Lower leg skin (tissue), 4 donors: Measurements from ENCODE around the gene CACNA1I. TPM values are rescaled to one million over a fixed set of nuclear protein-coding genes. Genes with fewer than 3 reads are reported as not detected.

ENCODE experiments used
- DNase-seq, 2 donors: peaks; one replicate each; pipeline ENCODE4 v3.0.0-alpha.2; 2019; ENCODE audit warnings: low spot score in 2 of 2
- H3K4me3 ChIP-seq: fragments of 200-600 bp; sonication (generic); 2 replicates; pipeline ENCODE4 v1.5.1; 2017; ENCODE audit warnings: mild to moderate bottlenecking, low read depth; ENCODE audit not compliant: poor library complexity, severe bottlenecking
- POLR2A ChIP-seq, 2 donors: fragments of 450-650 bp; IDR thresholded peaks; one replicate each; pipeline ENCODE4 v1.6.1; 2016 to 2017; ENCODE audit warnings: antibody characterized with exemption in 2 of 2, mild to moderate bottlenecking in 1 of 2, moderate library complexity in 1 of 2
- WGBS, 2 donors: methylation state at CpG; one replicate each; pipeline ENCODE4 v1.1.5; 2018; 5-methylcytosine and 5-hydroxymethylcytosine counted together
- intact Hi-C: fragments of 100-400 bp; cut with DNase I; formaldehyde crosslinking; loops from one replicate; pipeline ENCODE4 v1.15.0; 2023; ENCODE audit warnings: low total_unique reads
- total RNA-seq, 4 donors: library from RNA; depleted of rRNA; stranded (reverse); fragments of >200 nt; gene quantifications; one replicate each; pipeline ENCODE4 v1.1.0, GENCODE V29; 2016
- TF ChIP-seq, protein P1 (sequence below), 3 donors: fragments of 450-650 bp; IDR thresholded peaks; one replicate each; pipeline ENCODE4 v1.5.1; 2016; ENCODE audit warnings: antibody characterized with exemption in 3 of 3, mild to moderate bottlenecking in 3 of 3, moderate library complexity in 2 of 3

Gene CACNA1I
- total RNA-seq, 4 donors from 2014 or later, result 0.13 to 0.27 (median 0.21) TPM

DNA sequence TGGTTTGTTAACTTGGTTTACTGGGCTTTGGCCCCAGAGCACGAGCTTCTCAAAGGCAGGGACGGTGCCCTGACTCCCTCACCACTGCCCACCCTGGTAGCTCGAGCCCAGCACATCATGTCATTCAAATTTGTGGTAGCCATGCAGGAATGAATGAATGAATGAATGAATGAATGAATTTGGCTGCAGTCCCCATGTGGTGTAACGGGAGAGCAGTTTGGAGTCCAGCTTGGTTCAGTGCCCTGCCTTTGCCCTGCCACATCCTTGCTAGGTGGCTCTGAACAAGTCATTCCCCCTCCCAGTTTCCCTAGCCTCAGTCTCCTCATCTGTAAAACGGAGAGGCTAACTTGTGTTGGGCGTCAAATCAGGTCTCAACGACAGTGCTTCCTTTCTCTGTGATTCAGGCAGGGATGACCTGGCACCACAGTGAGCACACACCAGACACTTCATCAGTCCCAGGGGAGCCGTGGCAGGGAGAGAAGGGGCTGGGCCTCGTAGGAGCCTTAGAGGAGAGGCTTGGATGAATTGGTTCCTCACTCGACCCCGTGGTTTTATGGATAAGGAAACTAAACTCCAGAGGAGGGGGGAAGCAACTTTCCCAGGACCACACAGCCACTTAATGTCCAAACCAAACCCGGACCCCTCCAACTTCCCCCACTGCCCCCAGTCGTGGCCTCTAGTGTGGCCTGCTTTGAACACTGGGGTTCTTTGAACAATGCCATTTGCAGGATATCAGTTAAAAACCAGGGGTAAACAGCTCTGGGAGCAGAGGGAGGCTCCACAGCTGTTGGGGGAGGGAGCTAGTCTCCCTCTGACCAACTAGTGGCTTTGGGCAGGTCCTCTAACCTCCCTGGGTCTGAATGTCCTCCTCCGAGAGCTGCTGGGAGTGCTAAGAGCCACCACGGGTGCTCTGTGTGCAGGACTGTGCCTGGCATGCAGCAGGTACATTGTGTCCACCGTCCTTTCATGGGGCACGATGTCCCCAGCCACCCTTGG lies 86.2 kb downstream of the CACNA1I start:
- H3K4me3 ChIP-seq, result no peak overlapping the region
- DNase-seq, result no peak
- no peak for TF ChIP-seq POLR2A (IDR thresholded peaks at IDR 0.05)
- TF ChIP-seq, protein P1, sequence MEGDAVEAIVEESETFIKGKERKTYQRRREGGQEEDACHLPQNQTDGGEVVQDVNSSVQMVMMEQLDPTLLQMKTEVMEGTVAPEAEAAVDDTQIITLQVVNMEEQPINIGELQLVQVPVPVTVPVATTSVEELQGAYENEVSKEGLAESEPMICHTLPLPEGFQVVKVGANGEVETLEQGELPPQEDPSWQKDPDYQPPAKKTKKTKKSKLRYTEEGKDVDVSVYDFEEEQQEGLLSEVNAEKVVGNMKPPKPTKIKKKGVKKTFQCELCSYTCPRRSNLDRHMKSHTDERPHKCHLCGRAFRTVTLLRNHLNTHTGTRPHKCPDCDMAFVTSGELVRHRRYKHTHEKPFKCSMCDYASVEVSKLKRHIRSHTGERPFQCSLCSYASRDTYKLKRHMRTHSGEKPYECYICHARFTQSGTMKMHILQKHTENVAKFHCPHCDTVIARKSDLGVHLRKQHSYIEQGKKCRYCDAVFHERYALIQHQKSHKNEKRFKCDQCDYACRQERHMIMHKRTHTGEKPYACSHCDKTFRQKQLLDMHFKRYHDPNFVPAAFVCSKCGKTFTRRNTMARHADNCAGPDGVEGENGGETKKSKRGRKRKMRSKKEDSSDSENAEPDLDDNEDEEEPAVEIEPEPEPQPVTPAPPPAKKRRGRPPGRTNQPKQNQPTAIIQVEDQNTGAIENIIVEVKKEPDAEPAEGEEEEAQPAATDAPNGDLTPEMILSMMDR (IDR thresholded peaks at IDR 0.05), result no peak
- 60 to 62% methylated on average over 17 of the region's 17 CpGs for WGBS, 2 donors
- intact Hi-C loops, result no loop called here

DNA sequence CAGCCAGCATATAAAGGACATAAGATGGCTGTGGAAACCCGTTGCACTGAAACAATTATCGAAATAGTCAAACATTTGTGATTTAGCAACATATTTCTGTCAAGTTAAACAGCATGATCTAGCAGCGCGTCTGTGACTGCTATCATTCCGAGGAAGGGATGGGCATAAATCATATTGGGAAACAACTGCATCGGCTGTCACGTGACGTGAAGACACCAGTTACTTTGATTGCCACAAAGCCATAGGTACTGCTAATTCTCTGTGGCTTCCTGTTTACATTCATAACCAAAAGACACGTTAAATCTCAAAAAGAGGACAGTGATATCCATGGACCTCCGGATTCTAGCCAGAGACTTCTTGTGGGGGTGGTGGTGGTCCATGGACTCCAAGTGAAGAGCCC lies 87.8 kb downstream of the CACNA1I start:
- no peak for TF ChIP-seq POLR2A (IDR thresholded peaks at IDR 0.05)
- TF ChIP-seq, protein P1 (IDR thresholded peaks at IDR 0.05), result no peak
- no peak for DNase-seq
- H3K4me3 ChIP-seq, result no peak overlapping the region
- intact Hi-C loops, result no loop called here
- WGBS, 2 donors, result 26 to 36% methylated on average over 10 of the region's 10 CpGs

DNA sequence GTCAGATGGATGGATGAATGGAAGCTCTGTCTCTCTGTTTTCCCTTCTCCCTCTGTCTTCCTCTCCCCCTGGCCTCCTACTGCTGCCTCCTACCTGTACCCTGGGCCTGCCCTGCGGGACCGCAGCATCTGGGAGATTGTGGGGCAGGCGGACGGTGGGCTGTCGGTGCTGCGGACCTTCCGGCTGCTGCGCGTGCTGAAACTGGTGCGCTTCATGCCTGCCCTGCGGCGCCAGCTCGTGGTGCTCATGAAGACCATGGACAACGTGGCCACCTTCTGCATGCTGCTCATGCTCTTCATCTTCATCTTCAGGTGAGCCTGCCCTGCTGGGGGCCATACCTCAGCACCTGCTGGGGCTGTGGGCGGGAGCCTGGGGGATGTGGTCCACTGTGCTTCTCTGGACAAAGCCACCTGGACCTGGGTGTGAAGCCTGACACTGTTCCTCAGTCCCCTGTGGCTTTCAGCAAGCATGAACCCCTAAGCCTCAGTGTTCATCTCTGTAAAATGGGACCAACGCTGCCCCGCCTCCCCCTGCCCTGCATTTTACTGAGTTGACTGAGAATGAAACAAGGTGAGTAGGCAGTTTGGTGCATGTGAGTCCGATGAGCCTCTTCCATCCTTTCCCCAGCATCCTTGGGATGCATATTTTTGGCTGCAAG lies 88.4 kb downstream of the CACNA1I start:
- H3K4me3 ChIP-seq, result no peak overlapping the region
- TF ChIP-seq POLR2A (IDR thresholded peaks at IDR 0.05), result no peak
- TF ChIP-seq, protein P1 (IDR thresholded peaks at IDR 0.05), result no peak
- WGBS, 2 donors, result 85 to 87% methylated on average over 16 to 18 of the region's 18 CpGs
- intact Hi-C loops, result no loop called here
- no peak for DNase-seq

DNA sequence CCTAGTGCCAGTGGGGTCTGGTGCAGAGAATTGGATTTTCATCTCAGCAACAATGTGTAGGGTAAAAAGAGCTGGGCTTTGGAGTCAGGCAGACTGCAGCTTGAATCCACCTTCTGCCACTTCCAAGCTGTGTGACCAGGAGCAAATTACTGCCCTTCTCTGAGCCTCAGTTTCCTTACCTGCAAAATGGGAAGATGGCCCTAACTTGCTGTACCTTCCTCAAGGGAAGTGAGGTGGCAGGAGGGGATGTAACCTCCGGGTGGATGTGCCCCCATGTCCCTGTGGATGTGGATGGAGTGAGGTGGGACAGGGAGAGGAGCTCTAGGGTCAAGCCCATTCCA lies 90.9 kb downstream of the CACNA1I start:
- intact Hi-C loops, result no loop called here
- WGBS, 2 donors, result 33 to 73% methylated on average over 1 of the region's 1 CpG
- TF ChIP-seq, protein P1 (IDR thresholded peaks at IDR 0.05), result no peak
- no peak for TF ChIP-seq POLR2A (IDR thresholded peaks at IDR 0.05)
- H3K4me3 ChIP-seq, result no peak overlapping the region
- DNase-seq, result no peak

DNA sequence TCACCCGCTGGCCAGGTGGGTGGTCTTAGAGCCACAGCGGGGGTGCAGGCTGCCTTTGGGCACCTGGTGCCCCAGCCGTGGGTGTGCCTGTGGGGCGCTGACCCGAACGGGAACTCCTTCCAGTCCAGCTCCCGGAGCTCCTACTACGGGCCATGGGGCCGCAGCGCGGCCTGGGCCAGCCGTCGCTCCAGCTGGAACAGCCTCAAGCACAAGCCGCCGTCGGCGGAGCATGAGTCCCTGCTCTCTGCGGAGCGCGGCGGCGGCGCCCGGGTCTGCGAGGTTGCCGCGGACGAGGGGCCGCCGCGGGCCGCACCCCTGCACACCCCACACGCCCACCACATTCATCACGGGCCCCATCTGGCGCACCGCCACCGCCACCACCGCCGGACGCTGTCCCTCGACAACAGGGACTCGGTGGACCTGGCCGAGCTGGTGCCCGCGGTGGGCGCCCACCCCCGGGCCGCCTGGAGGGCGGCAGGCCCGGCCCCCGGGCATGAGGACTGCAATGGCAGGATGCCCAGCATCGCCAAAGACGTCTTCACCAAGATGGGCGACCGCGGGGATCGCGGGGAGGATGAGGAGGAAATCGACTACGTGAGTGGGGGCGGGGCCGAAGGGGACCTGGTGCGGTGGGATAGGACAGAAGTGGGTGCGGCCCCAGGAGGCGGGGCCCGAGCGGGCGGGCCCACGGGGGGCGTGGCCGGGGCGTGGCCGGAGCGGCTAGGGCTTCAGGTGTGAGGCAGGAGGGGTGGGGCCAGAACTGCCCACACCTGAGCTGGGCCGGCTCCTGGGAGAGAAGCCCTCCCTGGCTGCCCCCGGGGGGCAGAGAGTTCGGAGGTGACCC lies 91.5 kb downstream of the CACNA1I start:
- peak; percentile 21 to 90 for DNase-seq
- TF ChIP-seq, protein P1 (IDR thresholded peaks at IDR 0.05), result no peak
- no peak for TF ChIP-seq POLR2A (IDR thresholded peaks at IDR 0.05)
- 2 to 3% methylated on average over 36 to 45 of the region's 77 CpGs for WGBS, 2 donors
- intact Hi-C loops, result no loop called here
- H3K4me3 ChIP-seq, result no peak overlapping the region
